ENCODE measurements around the gene PNPLA1. TPM values are rescaled to one million over a fixed set of nuclear protein-coding genes. Genes with fewer than 3 reads are reported as not detected.

PNPLA1 gene
- total RNA-seq, 1 experiment from 2014 or later = 0.17 TPM

- ChIA-PET POLR2A (ENCODE audit: unreplicated experiment) (no interaction called here), CTCF (no interaction called here)
- peak in 1 of 2 experiments; percentile 43 for DNase-seq
- Histone ChIP-seq H3K4me2 (no peak overlapping the region), H3K36me3 (ENCODE audit: low read depth) (no peaks in the 10 kb centered on the region), H3K27ac (no peak overlapping the region), H3K4me1 (replicated peaks; ENCODE audit: insufficient read depth) (peaks cover 50% of the 10 kb centered on the region), H3K27me3 (ENCODE audit: insufficient read depth, low read depth) (no peaks in the 10 kb centered on the region), H3K4me3 (no peak overlapping the region), H3K9me2 (ENCODE audit: insufficient read depth) (no peaks in the 10 kb centered on the region), H4K20me1 (ENCODE audit: insufficient read depth) (no peaks in the 10 kb centered on the region), H3K9me3 (ENCODE audit: insufficient read depth, low read depth) (no peaks in the 10 kb centered on the region), H3K79me2 (ENCODE audit: low read depth) (no peaks in the 10 kb centered on the region), H2AFZ (no peak overlapping the region), H3F3A (ENCODE audit: insufficient read depth, low read depth) (no peaks in the 10 kb centered on the region)
- no TSS peak for BruUV-seq (replicated peaks)
- intact Hi-C loops (cut with micrococcal nuclease; ENCODE audit: unreplicated experiment) = no loop called here
- TF ChIP-seq CTCF (conservative IDR thresholded peaks at IDR 0.05) = no peak
- TF ChIP-seq EZH2 (IDR thresholded peaks at IDR 0.05; ENCODE audit: low read depth) = no peak
Measured at GRCh38 chr6:36246506-36247268, 23.2 kb upstream of the PNPLA1 start.

GRCh38 chr6:36247693-36248092 is 22.2 kb upstream of the PNPLA1 start:
- no peak for DNase-seq
- Histone ChIP-seq H4K20me1 (ENCODE audit: insufficient read depth) (no peaks in the 10 kb centered on the region), H3K27me3 (ENCODE audit: insufficient read depth, low read depth) (no peaks in the 10 kb centered on the region), H3F3A (ENCODE audit: insufficient read depth, low read depth) (no peaks in the 10 kb centered on the region), H3K79me2 (ENCODE audit: low read depth) (no peaks in the 10 kb centered on the region), H3K27ac (no peak overlapping the region), H3K4me3 (no peak overlapping the region), H2AFZ (no peak overlapping the region), H3K9me2 (ENCODE audit: insufficient read depth) (no peaks in the 10 kb centered on the region), H3K36me3 (ENCODE audit: low read depth) (no peaks in the 10 kb centered on the region), H3K4me2 (peak overlapping the region; percentile 6; the same call in 1 of the 2 replicates), H3K9me3 (ENCODE audit: insufficient read depth, low read depth) (no peaks in the 10 kb centered on the region), H3K4me1 (replicated peaks; ENCODE audit: insufficient read depth) (peaks cover 50% of the 10 kb centered on the region)
- no TSS peak for BruUV-seq (replicated peaks)
- intact Hi-C loops (cut with micrococcal nuclease; ENCODE audit: unreplicated experiment) = no loop called here
- POLR2A ChIA-PET (ENCODE audit: unreplicated experiment) = no interaction called here
- TF ChIP-seq EZH2 (IDR thresholded peaks at IDR 0.05; ENCODE audit: low read depth) (no peak), CTCF (conservative IDR thresholded peaks at IDR 0.05) (no peak)
- CTCF ChIA-PET = no interaction called here

- DNase-seq = peak in 1 of 2 experiments; percentile 37
- POLR2A ChIA-PET (ENCODE audit: unreplicated experiment) = interaction anchor here (0.6 to 0.7 kb wide), 2 partner anchors 239 to 414 kb away, joined by 3 to 8 read pairs; no protein-coding TSS in a partner anchor
- H3K9me3 ChIP-seq (ENCODE audit: insufficient read depth, low read depth) = no peaks in the 10 kb centered on the region
- H3K36me3 ChIP-seq (ENCODE audit: low read depth) = no peaks in the 10 kb centered on the region
- H3K4me1 ChIP-seq (replicated peaks; ENCODE audit: insufficient read depth) = peaks cover 50% of the 10 kb centered on the region
- H3F3A ChIP-seq (ENCODE audit: insufficient read depth, low read depth) = no peaks in the 10 kb centered on the region
- no peaks in the 10 kb centered on the region for H3K79me2 ChIP-seq (ENCODE audit: low read depth)
- CTCF ChIA-PET = no interaction called here
- TF ChIP-seq EZH2 (IDR thresholded peaks at IDR 0.05; ENCODE audit: low read depth) (no peak), CTCF (conservative IDR thresholded peaks at IDR 0.05) (no peak)
- intact Hi-C loops (cut with micrococcal nuclease; ENCODE audit: unreplicated experiment) = no loop called here
- H2AFZ ChIP-seq = no peak overlapping the region
- BruUV-seq (replicated peaks) = no TSS peak
- H3K27ac ChIP-seq = peak overlapping the region; percentile 50
- H3K4me2 ChIP-seq = peak overlapping the region; percentile 8
- H3K9me2 ChIP-seq (ENCODE audit: insufficient read depth) = no peaks in the 10 kb centered on the region
- H4K20me1 ChIP-seq (ENCODE audit: insufficient read depth) = no peaks in the 10 kb centered on the region
- no peaks in the 10 kb centered on the region for H3K27me3 ChIP-seq (ENCODE audit: insufficient read depth, low read depth)
- H3K4me3 ChIP-seq = no peak overlapping the region
Measured at GRCh38 chr6:36248980-36249379, 20.9 kb upstream of the PNPLA1 start.
